K562 (cell line): ENCODE results near the gene PAQR7. TPM values are rescaled to one million over a fixed set of nuclear protein-coding genes. Genes with fewer than 3 reads are reported as not detected.
A peak's percentile ranks its signal among the peaks of the same experiment; 100 is the strongest.

Experiments
- ARID4B ChIP-seq: sonication (generic); formaldehyde crosslinking; IDR thresholded peaks from 2 replicates; pipeline ENCODE4 v1.8.0; 2022; ENCODE audit warnings: mild to moderate bottlenecking, missing genetic modification reagents
- CCNT2 ChIP-seq: IDR thresholded peaks from 2 replicates; pipeline ENCODE4 v1.6.1; 2011; ENCODE audit warnings: borderline replicate concordance, low read depth, mild to moderate bottlenecking, moderate library complexity, mixed read lengths, low read length; ENCODE audit not compliant: insufficient read length; ENCODE audit errors: extremely low read depth
- HEY1 ChIP-seq: fragments of 250-450 bp; sonication (Bioruptor Pico); IDR thresholded peaks from 2 replicates; pipeline ENCODE4 v1.5.0; 2020; ENCODE audit warnings: mild to moderate bottlenecking, moderate library complexity, borderline replicate concordance
- MAFK ChIP-seq: IDR thresholded peaks from 2 replicates; pipeline ENCODE4 v1.6.1; 2011; ENCODE audit warnings: low read length, improper control_type of control experiment
- MBD2 ChIP-seq: sonication (generic); IDR thresholded peaks from 2 replicates; pipeline ENCODE4 v1.6.1; 2016; ENCODE audit warnings: low read depth, borderline replicate concordance
- MYNN ChIP-seq, 2 experiments: sonication (generic); formaldehyde crosslinking in 1 of 2; IDR thresholded peaks; 2 replicates each; pipeline versions ENCODE4 v1.5.0 to v1.6.1; 2016 to 2020; ENCODE audit warnings: antibody characterized with exemption in 1 of 2, missing genetic modification reagents in 1 of 2
- NCOR1 ChIP-seq: fragments of 450-650 bp; IDR thresholded peaks from 2 replicates; pipeline ENCODE4 v1.6.1; 2016; ENCODE audit warnings: mild to moderate bottlenecking, moderate library complexity
- PCBP1 ChIP-seq: fragments of 200-400 bp; formaldehyde crosslinking; IDR thresholded peaks from 2 replicates; pipeline ENCODE4 v1.6.1; 2018; ENCODE audit warnings: mild to moderate bottlenecking, low read depth, low read length; ENCODE audit not compliant: poor library complexity, severe bottlenecking
- RBFOX2 ChIP-seq: fragments of 200-400 bp; formaldehyde crosslinking; IDR thresholded peaks from 2 replicates; pipeline ENCODE4 v1.6.1; 2017; ENCODE audit warnings: low read depth, mild to moderate bottlenecking, low read length, moderate library complexity
- TAF7 ChIP-seq: fragments of 450-650 bp; IDR thresholded peaks from 2 replicates; pipeline ENCODE4 v1.6.1; 2016; ENCODE audit warnings: missing genetic modification characterization, missing compliant biosample characterization
- TFAM ChIP-seq: fragments of 250-450 bp; sonication (Bioruptor Pico); conservative IDR thresholded peaks from 2 replicates; pipeline ENCODE4 v1.5.0; 2021; ENCODE audit warnings: mild to moderate bottlenecking, moderate library complexity
- THRB ChIP-seq: fragments of 450-650 bp; formaldehyde crosslinking; conservative IDR thresholded peaks from 2 replicates; pipeline ENCODE4 v1.4.0; 2022; ENCODE audit warnings: mild to moderate bottlenecking, missing genetic modification characterization
- ZNF444 ChIP-seq: fragments of 250-450 bp; sonication (Bioruptor Pico); IDR thresholded peaks from 2 replicates; pipeline ENCODE4 v1.4.0; 2020; ENCODE audit warnings: mild to moderate bottlenecking, moderate library complexity
- polyA plus RNA-seq, 8 experiments: library from polyadenylated mRNA; depleted of rRNA in 4 of 8; stranded (reverse) in 5 of 8; unstranded in 3 of 8; fragments of >200 nt; fragmentation: Nextera tagmentation in 2 of 8; fragmentation: Illumina TruSeq in 1 of 8; extraction: Ambion mirVana in 2 of 8; extraction: Trizol in 1 of 8; gene quantifications; 2 replicates each; pipeline versions ENCODE4 v1.2.1 to v1.2.3, GENCODE V29; 2011 to 2014; ENCODE audit warnings: inconsistent platforms in 1 of 8, missing spikeins in 1 of 8
- total RNA-seq, 7 experiments: library from RNA; depleted of rRNA in 6 of 7; stranded (reverse); fragments of >200 nt in 6 of 7; fragmentation: Illumina TruSeq in 2 of 7; extraction: Trizol in 2 of 7; gene quantifications; 2 replicates each; pipeline versions ENCODE4 v1.2.1 to v1.2.3, GENCODE V29; 2011 to 2021; ENCODE audit warnings: low replicate concordance in 1 of 7
- TF ChIP-seq, protein P1 (sequence below): sonication (generic); formaldehyde crosslinking; IDR thresholded peaks from 2 replicates; pipeline ENCODE4 v1.8.0; 2022; ENCODE audit warnings: mild to moderate bottlenecking, missing genetic modification reagents
- TF ChIP-seq, protein P2 (sequence below): sonication (generic); formaldehyde crosslinking; IDR thresholded peaks from 2 replicates; pipeline ENCODE4 v1.8.0; 2022; ENCODE audit warnings: mild to moderate bottlenecking, missing genetic modification reagents
- TF ChIP-seq, protein P3 (sequence below): IDR thresholded peaks from 2 replicates; pipeline ENCODE4 v1.6.1; 2016; ENCODE audit warnings: missing genetic modification characterization, missing compliant biosample characterization

The PAQR7 gene
- total and polyA plus RNA-seq, 9 of the 15 experiments (the other 6 are each of a cell fraction or from before 2014, with no cell fraction given), result 1.1 to 5.2 (median 2.6) TPM

- TF ChIP-seq NCOR1 (peak; percentile 64), CCNT2 (peak; percentile 96), ARID4B (peak; percentile 90), ZNF444 (CRISPR knock-in tag) (no peak), MYNN (IDR thresholded peaks at IDR 0.05) (0 out of 2 replicates have a peak, but pooled peaks have one; percentile 27), MYNN (CRISPR knock-in tag; IDR thresholded peaks at IDR 0.05) (no peak), MBD2 (peak; percentile 83), RBFOX2 (peak; percentile 96), MAFK (no peak), TFAM (CRISPR knock-in tag) (no peak), THRB (CRISPR knock-in tag) (no peak), HEY1 (CRISPR knock-in tag) (no peak), PCBP1 (peak; percentile 95), TAF7 (0 out of 2 replicates have a peak, but pooled peaks have one; percentile 48)
- TF ChIP-seq, protein P1, sequence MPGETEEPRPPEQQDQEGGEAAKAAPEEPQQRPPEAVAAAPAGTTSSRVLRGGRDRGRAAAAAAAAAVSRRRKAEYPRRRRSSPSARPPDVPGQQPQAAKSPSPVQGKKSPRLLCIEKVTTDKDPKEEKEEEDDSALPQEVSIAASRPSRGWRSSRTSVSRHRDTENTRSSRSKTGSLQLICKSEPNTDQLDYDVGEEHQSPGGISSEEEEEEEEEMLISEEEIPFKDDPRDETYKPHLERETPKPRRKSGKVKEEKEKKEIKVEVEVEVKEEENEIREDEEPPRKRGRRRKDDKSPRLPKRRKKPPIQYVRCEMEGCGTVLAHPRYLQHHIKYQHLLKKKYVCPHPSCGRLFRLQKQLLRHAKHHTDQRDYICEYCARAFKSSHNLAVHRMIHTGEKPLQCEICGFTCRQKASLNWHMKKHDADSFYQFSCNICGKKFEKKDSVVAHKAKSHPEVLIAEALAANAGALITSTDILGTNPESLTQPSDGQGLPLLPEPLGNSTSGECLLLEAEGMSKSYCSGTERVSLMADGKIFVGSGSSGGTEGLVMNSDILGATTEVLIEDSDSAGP (CRISPR knock-in tag), result no peak; the same call in 1 of the 2 replicates
- TF ChIP-seq, protein P2, sequence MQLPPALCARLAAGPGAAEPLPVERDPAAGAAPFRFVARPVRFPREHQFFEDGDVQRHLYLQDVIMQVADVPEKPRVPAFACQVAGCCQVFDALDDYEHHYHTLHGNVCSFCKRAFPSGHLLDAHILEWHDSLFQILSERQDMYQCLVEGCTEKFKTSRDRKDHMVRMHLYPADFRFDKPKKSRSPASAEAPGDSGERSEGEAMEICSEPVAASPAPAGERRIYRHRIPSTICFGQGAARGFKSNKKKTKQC (CRISPR knock-in tag), result no peak; the same call in none of the 2 replicates
- TF ChIP-seq, protein P3, sequence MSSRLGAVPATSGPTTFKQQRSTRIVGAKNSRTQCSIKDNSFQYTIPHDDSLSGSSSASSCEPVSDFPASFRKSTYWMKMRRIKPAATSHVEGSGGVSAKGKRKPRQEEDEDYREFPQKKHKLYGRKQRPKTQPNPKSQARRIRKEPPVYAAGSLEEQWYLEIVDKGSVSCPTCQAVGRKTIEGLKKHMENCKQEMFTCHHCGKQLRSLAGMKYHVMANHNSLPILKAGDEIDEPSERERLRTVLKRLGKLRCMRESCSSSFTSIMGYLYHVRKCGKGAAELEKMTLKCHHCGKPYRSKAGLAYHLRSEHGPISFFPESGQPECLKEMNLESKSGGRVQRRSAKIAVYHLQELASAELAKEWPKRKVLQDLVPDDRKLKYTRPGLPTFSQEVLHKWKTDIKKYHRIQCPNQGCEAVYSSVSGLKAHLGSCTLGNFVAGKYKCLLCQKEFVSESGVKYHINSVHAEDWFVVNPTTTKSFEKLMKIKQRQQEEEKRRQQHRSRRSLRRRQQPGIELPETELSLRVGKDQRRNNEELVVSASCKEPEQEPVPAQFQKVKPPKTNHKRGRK (tag), result no peak
Measured at GRCh38 chr1:25905680-25906643, 30.5 kb upstream of the PAQR7 start, which contains the start of gene STMN1 (continued).
